HAP-1 (cell line): ENCODE measurements around the gene VN1R4.
"Not testable (repeated sequence)": the region's sequence is repeated elsewhere in the genome, so short reads cannot be mapped to it uniquely, and the experiment has no call there.

ENCODE experiments used
- DNase-seq, 2 experiments: peaks; one replicate each; pipeline ENCODE4 v3.0.0-alpha.2; 2016 to 2020; ENCODE audit warnings: low spot score in 2 of 2
- H3K27me3 ChIP-seq: fragments of 250-450 bp; sonication (Bioruptor Pico); 2 replicates; pipeline ENCODE4 v1.5.1; 2020; ENCODE audit warnings: low read depth, mild to moderate bottlenecking, moderate library complexity
- H3K36me3 ChIP-seq: fragments of 250-450 bp; sonication (Bioruptor Pico); replicated peaks from 2 replicates; pipeline ENCODE4 v1.5.1; 2020; ENCODE audit warnings: mild to moderate bottlenecking
- H3K4me1 ChIP-seq: fragments of 250-450 bp; sonication (Bioruptor Pico); 2 replicates; pipeline ENCODE4 v1.5.1; 2020; ENCODE audit warnings: mild to moderate bottlenecking
- H3K4me3 ChIP-seq: fragments of 250-450 bp; sonication (Bioruptor Pico); 2 replicates; pipeline ENCODE4 v1.5.1; 2020; ENCODE audit warnings: mild to moderate bottlenecking, moderate library complexity
- H3K9me3 ChIP-seq: fragments of 250-450 bp; sonication (Bioruptor Pico); 2 replicates; pipeline ENCODE4 v1.5.1; 2020; ENCODE audit warnings: mild to moderate bottlenecking, moderate library complexity
- in situ Hi-C: fragments of 300-500 bp; cut with MboI; formaldehyde crosslinking; loops from 3 replicates; pipeline ENCODE4 v1.14.3; 2020; ENCODE audit warnings: low sequenced_read_pairs, inconsistent platforms, mixed read lengths

Gene VN1R4

DNA sequence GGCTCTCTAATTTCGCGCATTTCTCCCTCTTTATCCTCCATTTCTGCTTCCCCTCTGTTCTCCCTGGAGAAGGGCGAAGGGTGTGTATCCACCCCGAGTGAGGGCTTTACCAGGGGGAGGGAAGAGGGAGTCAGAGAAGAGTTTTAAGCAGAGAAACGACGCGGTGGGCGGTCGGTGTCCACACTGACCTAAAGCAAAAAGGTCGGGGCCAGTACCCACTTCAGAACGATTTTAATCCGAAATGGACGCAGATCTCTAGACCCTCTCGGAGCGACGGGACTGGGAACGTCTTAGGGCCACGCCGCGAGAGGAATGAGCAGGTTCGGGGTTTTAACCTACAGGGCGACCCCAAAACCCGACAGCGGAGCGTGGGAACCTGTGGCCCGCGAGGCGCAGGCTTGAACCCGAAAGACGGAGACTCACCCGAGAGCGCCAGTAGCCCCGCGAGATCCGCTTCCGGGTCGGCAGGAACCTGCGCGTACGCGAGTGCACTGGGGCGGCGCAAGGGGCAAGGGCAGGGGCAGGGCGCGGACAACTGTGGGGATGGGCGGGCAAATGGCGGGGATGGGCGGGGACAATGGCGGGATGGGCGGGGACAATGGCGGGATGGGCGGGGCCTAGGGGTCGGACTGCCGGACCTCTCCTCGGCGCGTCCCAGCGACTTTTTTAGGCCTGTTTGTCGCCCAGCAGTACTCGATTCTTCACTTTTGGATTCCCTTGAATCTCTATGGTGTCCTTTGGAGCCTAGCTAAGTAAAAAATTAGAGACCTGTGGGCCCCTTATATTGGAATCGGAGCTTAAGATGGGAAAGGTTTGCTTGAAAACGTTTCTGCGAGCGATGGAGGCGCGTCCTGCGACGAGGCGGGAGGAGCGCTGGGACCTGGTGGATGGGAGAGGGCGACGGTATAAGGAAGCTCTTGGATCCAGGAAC lies 12.8 kb downstream of the VN1R4 start, which contains the start of gene ZNF677:
Gene ZNF677 (minus strand): TSS at position 463 of the 931 bp plus-strand sequence. CDS start 3,323 bp downstream, outside the sequence.
- Histone ChIP-seq H3K4me3 (no peak within 1 kb of the TSS), H3K9me3 (0 out of 2 replicates have a peak, but pooled peaks cover 2% of the 10 kb centered on the region), H3K4me1 (no peaks in the 10 kb centered on the region), H3K36me3 (no peaks in the 10 kb centered on the region), H3K27me3 (no peaks in the 10 kb centered on the region)
- no peak for DNase-seq
- in situ Hi-C loops = no loop called here

DNA sequence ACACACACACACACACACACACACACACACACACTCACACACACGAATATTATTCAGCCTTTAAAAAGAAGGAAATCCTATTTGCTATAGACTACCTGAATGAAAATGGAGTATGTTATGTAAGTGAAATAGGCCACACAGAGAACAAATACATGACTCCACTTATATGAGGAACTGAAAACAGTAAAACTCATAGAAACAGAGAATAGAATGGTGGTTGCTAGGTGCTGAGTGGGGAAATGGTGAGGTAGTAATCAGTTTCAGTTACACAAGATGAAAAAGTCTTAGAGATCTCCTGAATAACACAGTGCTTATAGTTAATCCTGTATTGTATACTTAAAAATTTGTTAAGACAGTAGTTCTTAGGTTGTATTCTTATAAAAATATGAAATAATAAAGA lies 21.0 kb downstream of the VN1R4 start:
- Histone ChIP-seq H3K4me3 (no peak overlapping the region), H3K4me1 (no peaks in the 10 kb centered on the region), H3K9me3 (0 out of 2 replicates have a peak, but pooled peaks cover 2% of the 10 kb centered on the region), H3K27me3 (no peaks in the 10 kb centered on the region), H3K36me3 (no peaks in the 10 kb centered on the region)
- DNase-seq = no peak
- in situ Hi-C loops = no loop called here

GRCh38 chr19:53237114-53237777 lies 30.3 kb downstream of the VN1R4 start:
- H3K9me3 ChIP-seq = peaks cover 10% of the 10 kb centered on the region; the same call in 1 of the 2 replicates
- DNase-seq = no peak
- no peak overlapping the region for H3K4me3 ChIP-seq
- H3K4me1 ChIP-seq = no peaks in the 10 kb centered on the region
- no peaks in the 10 kb centered on the region for H3K36me3 ChIP-seq
- in situ Hi-C loops = no loop called here
- H3K27me3 ChIP-seq = no peaks in the 10 kb centered on the region

- in situ Hi-C loops = no loop called here
- H3K27me3 ChIP-seq = no peaks in the 10 kb centered on the region
- no peaks in the 10 kb centered on the region for H3K36me3 ChIP-seq
- H3K9me3 ChIP-seq = peaks cover 3% of the 10 kb centered on the region; the same call in 1 of the 2 replicates
- H3K4me1 ChIP-seq = no peaks in the 10 kb centered on the region
- no peak for DNase-seq
- no peak overlapping the region for H3K4me3 ChIP-seq
Observed at GRCh38 chr19:53224606-53225005, 42.9 kb downstream of the VN1R4 start.

DNA sequence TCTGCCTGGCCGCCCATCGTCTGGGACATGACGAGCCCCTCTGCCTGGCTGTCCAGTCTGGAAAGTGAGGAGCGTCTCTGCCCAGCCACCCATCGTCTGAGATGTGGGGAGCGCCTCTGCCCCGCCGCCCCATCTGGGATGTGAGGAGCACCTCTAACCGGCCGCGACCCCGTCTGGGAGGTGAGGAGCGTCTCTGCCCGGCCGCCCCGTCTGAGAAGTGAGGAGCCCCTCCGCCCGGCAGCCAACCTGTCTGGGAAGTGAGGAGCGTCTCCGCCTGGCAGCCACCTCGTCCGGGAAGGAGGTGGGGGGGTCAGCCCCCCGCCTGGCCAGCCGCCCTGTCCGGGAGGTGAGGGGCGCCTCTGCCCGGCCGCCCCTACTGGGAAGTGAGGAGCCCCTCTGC lies 44.8 kb downstream of the VN1R4 start:
- in situ Hi-C loops, H3K4me3 ChIP-seq, H3K36me3 ChIP-seq, H3K27me3 ChIP-seq, DNase-seq, H3K4me1 ChIP-seq, H3K9me3 ChIP-seq: not testable (repeated sequence)
